Left lung (tissue), 14 donors: ENCODE results near the gene IDH1. TPM values are rescaled to one million over a fixed set of nuclear protein-coding genes. Genes with fewer than 3 reads are reported as not detected.

Source experiments
- ATAC-seq: fragments of 200-7000 bp; cut with Tn5 transposase; one replicate; pipeline ENCODE4 v1.9.1; 2020; ENCODE audit warnings: moderate library complexity
- DNase-seq, 4 donors: peaks; one replicate each; pipeline ENCODE4 v3.0.0-alpha.2; 2013 to 2020
- H3K27ac ChIP-seq, 2 donors: fragments of 200-600 bp; sonication (generic) in 1 of 2; one replicate each; pipeline versions ENCODE4 v1.5.0 to v1.8.0; 2020 to 2021
- H3K27me3 ChIP-seq, 2 donors: fragments of 200-600 bp; sonication (generic) in 1 of 2; one replicate each; pipeline versions ENCODE4 v1.5.0 to v1.8.0; 2020 to 2021
- H3K36me3 ChIP-seq, 2 donors: fragments of 200-600 bp; sonication (generic) in 1 of 2; one replicate each; pipeline versions ENCODE4 v1.5.0 to v1.8.0; 2020 to 2021
- H3K4me1 ChIP-seq, 2 donors: fragments of 200-600 bp; one replicate each; pipeline ENCODE4 v1.8.0; 2021
- H3K4me3 ChIP-seq, 2 donors: fragments of 200-600 bp; sonication (generic) in 1 of 2; one replicate each; pipeline versions ENCODE4 v1.5.0 to v1.8.0; 2020 to 2021; ENCODE audit warnings: mild to moderate bottlenecking in 1 of 2
- H3K9me3 ChIP-seq, 2 donors: fragments of 200-600 bp; sonication (generic) in 1 of 2; one replicate each; pipeline versions ENCODE4 v1.5.0 to v1.8.0; 2020 to 2021
- intact Hi-C, 2 donors: fragments of 100-400 bp; cut with DNase I; formaldehyde crosslinking; loops; one replicate each; pipeline versions ENCODE4 v1.11.2 to v1.14.2; 2022
- long read RNA-seq, 12 donors: library from polyadenylated mRNA in 2 of 12; unstranded in 2 of 12; transcript quantifications; one replicate each; pipeline ENCODE4 v2.0.0 and lab custom pipeline, GENCODE V29; 2019 to 2026
- polyA plus RNA-seq, 6 donors: library from polyadenylated mRNA; unstranded; fragments of 120-200 nt; gene quantifications; one replicate each; pipeline ENCODE4 v1.2.1, GENCODE V29; 2013; ENCODE audit not compliant: insufficient read length in 6 of 6
- total RNA-seq, 2 donors: library from RNA; stranded (reverse); fragmentation: NEBNext Ultra II Directional; extraction: Animal tissue kit (Norgen Biotek cat#: 25700); gene quantifications; one replicate each; pipeline ENCODE4 v1.2.1, GENCODE V29; 2021
- TF ChIP-seq, protein P1 (sequence below), 2 donors: fragments of 200-600 bp; sonication (generic) in 1 of 2; IDR thresholded peaks; one replicate each; pipeline versions ENCODE4 v1.5.0 to v1.8.0; 2021; ENCODE audit warnings: antibody characterized with exemption in 2 of 2
- donor health status: DM: no; HTN: yes; CAD: no.
- donor health status: DM: no; HTN: no; CAD: no.

The IDH1 gene
- total RNA-seq (100 to 1,000 TPM; 145 to 213 TPM), polyA plus RNA-seq (100 to 1,000 TPM in 1 of 6 donors, 10 to 100 TPM in 5; 79.7 to 100 (median 88.7) TPM)
- long read RNA-seq, donor 1, transcript IDH1-207 (4 exons, 1,614 nt) = minor isoform, 5 of 31 reads
- long read RNA-seq, donor 1, transcript IDH1-201 (10 exons, 2,382 nt) = major isoform, 20 of 31 reads
- long read RNA-seq, donor 1, partial matches to known transcripts = 0 of 31 reads
- long read RNA-seq, donor 1, other reads (novel, unspliced or antisense) = 0 of 31 reads
- long read RNA-seq, donor 2, transcript IDH1-207 (4 exons, 1,614 nt) = minor isoform, 5 of 34 reads
- long read RNA-seq, donor 2, transcript IDH1-201 (10 exons, 2,382 nt) = major isoform, 23 of 34 reads
- long read RNA-seq, donor 2, partial matches to known transcripts = 0 of 34 reads
- long read RNA-seq, donor 2, other reads (novel, unspliced or antisense) = 0 of 34 reads
- long read RNA-seq, donor 3, transcript IDH1-201 (10 exons, 2,382 nt) = major isoform, 18 of 21 reads
- long read RNA-seq, donor 3, partial matches to known transcripts = 0 of 21 reads
- long read RNA-seq, donor 3, other reads (novel, unspliced or antisense) = 0 of 21 reads
- long read RNA-seq, donor 4, transcript IDH1-201 (10 exons, 2,382 nt) = major isoform, 19 of 30 reads
- long read RNA-seq, donor 4, partial matches to known transcripts = 2 of 30 reads
- long read RNA-seq, donor 4, other reads (novel, unspliced or antisense) = 3 of 30 reads
- long read RNA-seq, donor 5, transcript IDH1-201 (10 exons, 2,382 nt) = major isoform, 14 of 30 reads
- long read RNA-seq, donor 5, partial matches to known transcripts = 9 of 30 reads
- long read RNA-seq, donor 5, other reads (novel, unspliced or antisense) = 0 of 30 reads
- long read RNA-seq, donor 6, transcript IDH1-201 (10 exons, 2,382 nt) = major isoform, 18 of 36 reads
- long read RNA-seq, donor 6, partial matches to known transcripts = 10 of 36 reads
- long read RNA-seq, donor 6, other reads (novel, unspliced or antisense) = 0 of 36 reads
- long read RNA-seq, donor 7, transcript IDH1-201 (10 exons, 2,382 nt) = major isoform, 14 of 19 reads
- long read RNA-seq, donor 7, partial matches to known transcripts = 0 of 19 reads
- long read RNA-seq, donor 7, other reads (novel, unspliced or antisense) = 0 of 19 reads
- long read RNA-seq, donor 8, transcript IDH1-201 (10 exons, 2,382 nt) = major isoform, 31 of 39 reads
- long read RNA-seq, donor 8, transcript IDH1-207 (4 exons, 1,614 nt) = minor isoform, 5 of 39 reads
- long read RNA-seq, donor 8, partial matches to known transcripts = 0 of 39 reads
- long read RNA-seq, donor 8, other reads (novel, unspliced or antisense) = 0 of 39 reads
- long read RNA-seq, donor 9 = 0 reads
- long read RNA-seq, donor 10, transcript IDH1-201 (10 exons, 2,382 nt) = major isoform, 18 of 26 reads
- long read RNA-seq, donor 10, partial matches to known transcripts = 3 of 26 reads
- long read RNA-seq, donor 10, other reads (novel, unspliced or antisense) = 1 of 26 reads
- long read RNA-seq, donor 11, transcript IDH1-201 (10 exons, 2,382 nt) = major isoform, 57 of 120 reads
- long read RNA-seq, donor 11, partial matches to known transcripts = 58 of 120 reads
- long read RNA-seq, donor 11, other reads (novel, unspliced or antisense) = 0 of 120 reads
- long read RNA-seq, donor 12, transcript IDH1-201 (10 exons, 2,382 nt) = major isoform, 16 of 23 reads
- long read RNA-seq, donor 12, partial matches to known transcripts = 0 of 23 reads
- long read RNA-seq, donor 12, other reads (novel, unspliced or antisense) = 0 of 23 reads

DNA sequence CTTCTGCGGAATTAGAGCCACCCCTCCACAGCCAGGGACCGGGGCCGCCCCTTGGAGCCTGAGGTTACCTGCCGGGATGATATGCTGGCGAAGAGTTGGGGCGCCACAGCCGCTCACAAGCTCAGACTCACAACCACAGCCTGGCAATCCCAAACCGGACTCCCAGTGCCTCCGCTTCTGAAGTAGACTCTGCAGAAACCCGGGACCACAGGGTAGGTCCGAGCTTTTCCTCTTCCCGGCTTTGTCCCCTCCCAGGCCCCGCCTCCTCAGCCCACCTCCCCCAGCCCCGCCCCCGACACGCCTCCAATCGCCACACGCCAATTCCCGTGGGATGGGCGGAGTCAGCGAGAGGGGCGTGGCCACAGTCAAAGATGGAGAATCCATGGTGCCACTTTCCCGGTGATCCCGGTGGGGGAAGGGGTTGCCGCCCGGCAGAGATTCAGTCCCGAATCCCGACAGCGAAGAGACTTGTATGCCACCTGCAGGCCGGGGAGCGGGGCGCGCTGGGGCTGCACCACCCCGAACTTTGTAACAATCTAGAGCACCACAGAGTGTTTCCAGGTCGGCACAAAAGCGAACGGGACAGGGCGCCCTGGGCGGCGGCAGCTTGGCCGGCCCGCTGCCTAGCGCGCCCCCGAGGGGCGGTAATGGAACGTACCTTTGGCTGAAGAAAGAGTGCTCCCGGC is at the start of gene IDH1:
Gene IDH1, minus strand, starts transcription at position 201 of the 686 bp plus-strand sequence. CDS start 3,520 bp downstream, outside the sequence.
- H3K36me3 ChIP-seq = peaks cover 0 to 34% of the 10 kb centered on the region in 2 donors
- ATAC-seq = peak; percentile 95
- H3K27ac ChIP-seq = peak within 1 kb of the TSS; percentile 74 to 85
- peak; percentile 90 to 97 (median 96) for DNase-seq
- peaks cover 0 to 46% of the 10 kb centered on the region in 2 donors for H3K4me1 ChIP-seq
- intact Hi-C loops = loop anchor here in 1 of 2 donors (5.0 kb wide), 1 partner anchor 78 kb away; no protein-coding TSS in a partner anchor
- TF ChIP-seq, protein P1, sequence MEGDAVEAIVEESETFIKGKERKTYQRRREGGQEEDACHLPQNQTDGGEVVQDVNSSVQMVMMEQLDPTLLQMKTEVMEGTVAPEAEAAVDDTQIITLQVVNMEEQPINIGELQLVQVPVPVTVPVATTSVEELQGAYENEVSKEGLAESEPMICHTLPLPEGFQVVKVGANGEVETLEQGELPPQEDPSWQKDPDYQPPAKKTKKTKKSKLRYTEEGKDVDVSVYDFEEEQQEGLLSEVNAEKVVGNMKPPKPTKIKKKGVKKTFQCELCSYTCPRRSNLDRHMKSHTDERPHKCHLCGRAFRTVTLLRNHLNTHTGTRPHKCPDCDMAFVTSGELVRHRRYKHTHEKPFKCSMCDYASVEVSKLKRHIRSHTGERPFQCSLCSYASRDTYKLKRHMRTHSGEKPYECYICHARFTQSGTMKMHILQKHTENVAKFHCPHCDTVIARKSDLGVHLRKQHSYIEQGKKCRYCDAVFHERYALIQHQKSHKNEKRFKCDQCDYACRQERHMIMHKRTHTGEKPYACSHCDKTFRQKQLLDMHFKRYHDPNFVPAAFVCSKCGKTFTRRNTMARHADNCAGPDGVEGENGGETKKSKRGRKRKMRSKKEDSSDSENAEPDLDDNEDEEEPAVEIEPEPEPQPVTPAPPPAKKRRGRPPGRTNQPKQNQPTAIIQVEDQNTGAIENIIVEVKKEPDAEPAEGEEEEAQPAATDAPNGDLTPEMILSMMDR (IDR thresholded peaks at IDR 0.05) = peak; percentile 29 to 40
- no peaks in the 10 kb centered on the region for H3K27me3 ChIP-seq
- no peaks in the 10 kb centered on the region for H3K9me3 ChIP-seq
- peak within 1 kb of the TSS; percentile 75 to 95 for H3K4me3 ChIP-seq

DNA sequence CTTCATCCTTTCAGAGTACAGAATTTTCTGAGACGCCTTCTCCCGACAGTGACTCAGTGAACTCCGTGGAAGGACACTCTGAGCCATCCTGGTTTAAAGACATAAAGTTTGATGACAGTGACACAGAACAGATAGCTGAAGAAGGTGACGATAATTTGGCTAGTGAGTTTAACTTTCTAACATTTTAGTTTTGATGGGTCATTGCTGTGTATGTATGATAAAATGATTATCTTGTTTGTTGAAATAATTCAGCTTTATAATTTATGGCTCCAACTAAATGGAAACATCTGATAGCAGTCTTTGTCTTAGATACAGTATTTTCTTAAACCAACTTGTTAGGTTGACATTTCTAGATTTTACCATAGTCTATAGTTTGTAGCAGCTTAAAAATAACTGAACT is 49.3 kb upstream of the IDH1 start:
- ATAC-seq (no peak), DNase-seq (no peak)
- H3K27me3 ChIP-seq = no peaks in the 10 kb centered on the region
- intact Hi-C loops = no loop called here
- H3K9me3 ChIP-seq = no peaks in the 10 kb centered on the region
- H3K27ac ChIP-seq = no peak overlapping the region
- peaks cover 0 to 87% of the 10 kb centered on the region in 2 donors for H3K36me3 ChIP-seq
- no peaks in the 10 kb centered on the region for H3K4me1 ChIP-seq
- no peak overlapping the region for H3K4me3 ChIP-seq
- TF ChIP-seq, protein P1 (IDR thresholded peaks at IDR 0.05) = no peak

DNA sequence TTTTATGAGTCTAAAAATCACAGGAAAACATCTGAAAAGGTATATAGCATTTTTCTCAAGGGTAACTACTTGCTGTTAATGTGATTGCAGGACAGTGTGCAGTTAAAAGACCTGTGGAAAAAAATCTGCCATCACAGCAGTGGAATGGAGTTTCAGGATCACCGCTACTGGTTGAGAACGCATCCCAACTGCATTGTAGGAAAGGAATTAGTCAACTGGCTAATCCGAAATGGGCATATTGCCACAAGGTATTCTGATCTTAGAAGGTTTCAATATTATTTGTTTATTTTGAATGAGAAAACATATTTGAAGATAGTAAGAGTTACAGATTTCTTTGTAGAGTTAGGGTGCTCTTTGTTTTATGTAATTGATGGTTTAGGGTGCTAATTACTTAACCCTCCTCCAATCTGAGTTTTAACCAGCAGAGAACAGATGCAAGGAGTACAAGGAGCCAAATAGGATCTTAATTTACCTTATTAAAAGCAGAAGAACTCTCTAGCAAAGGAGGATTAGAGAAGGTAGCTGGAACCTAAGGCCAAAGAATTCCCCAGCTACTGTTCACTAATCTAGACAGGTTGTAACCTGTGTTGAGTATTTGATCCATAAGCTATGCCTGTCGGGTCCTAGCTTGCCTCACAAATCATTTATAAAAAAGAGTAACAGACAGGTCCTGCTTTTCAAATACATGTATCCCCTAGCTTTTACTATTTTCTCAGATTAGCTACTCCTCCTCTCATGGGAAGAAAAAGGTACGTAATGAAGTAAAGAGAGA is 46.2 kb upstream of the IDH1 start:
- Histone ChIP-seq H3K27ac (no peak overlapping the region), H3K4me3 (no peak overlapping the region), H3K4me1 (peaks cover 0 to 2% of the 10 kb centered on the region in 2 donors), H3K9me3 (no peaks in the 10 kb centered on the region), H3K36me3 (peaks cover 0 to 80% of the 10 kb centered on the region in 2 donors), H3K27me3 (no peaks in the 10 kb centered on the region)
- intact Hi-C loops = no loop called here
- DNase-seq = no peak
- ATAC-seq = no peak
- TF ChIP-seq, protein P1 (IDR thresholded peaks at IDR 0.05) = no peak
